Mammary epithelial cell (primary cell): ENCODE data around the gene TPBGL.

Source experiments
- EZH2 ChIP-seq: IDR thresholded peaks from 2 replicates; pipeline ENCODE4 v1.6.1; 2012; ENCODE audit warnings: low read length, inconsistent platforms, borderline replicate concordance
- TF ChIP-seq, protein P1 (sequence below), 2 donors: IDR thresholded peaks in 1 of 2; conservative IDR thresholded peaks in 1 of 2; 2 replicates each; pipeline ENCODE4 v1.5.1; 2011 to 2012; ENCODE audit warnings: inconsistent platforms in 2 of 2, low read length in 2 of 2, mild to moderate bottlenecking in 2 of 2, control low read depth in 1 of 2, low read depth in 1 of 2; ENCODE audit not compliant: insufficient read depth in 1 of 2; ENCODE audit errors: extremely low read depth in 1 of 2

DNA sequence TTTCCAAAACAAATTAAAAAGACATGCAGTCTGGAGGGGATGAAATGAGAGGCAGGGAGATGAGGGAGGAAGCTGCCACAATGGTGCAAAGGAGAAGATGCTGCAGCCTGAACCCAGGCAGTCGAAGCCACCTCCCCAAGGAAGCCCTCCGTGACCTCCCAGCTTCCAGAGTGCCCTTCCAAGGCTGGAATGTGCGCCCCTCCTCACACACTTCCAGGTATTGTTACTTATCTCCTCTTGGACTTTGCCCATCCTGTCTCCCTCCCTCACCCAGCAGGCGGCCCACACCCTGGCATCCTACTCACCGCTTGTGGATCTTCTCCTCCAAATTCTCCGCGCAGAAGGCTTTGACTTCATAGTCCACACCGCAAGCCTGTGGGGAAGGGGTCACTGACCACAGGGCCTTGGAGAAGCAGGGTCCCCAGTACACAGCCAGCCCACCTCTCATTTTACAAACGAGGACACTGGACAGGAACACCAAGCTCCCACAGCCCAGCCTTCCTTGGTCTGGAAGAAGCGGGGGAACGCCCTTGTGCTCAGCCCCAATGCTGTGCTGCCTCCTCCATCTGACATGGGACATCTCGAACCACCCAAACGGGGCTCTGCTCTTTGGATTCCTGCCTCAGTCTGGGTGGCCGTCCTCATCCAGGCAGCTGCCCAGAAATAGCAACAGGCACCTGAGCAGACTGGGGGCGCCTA, 40.3 kb downstream of the TPBGL start:
- TF ChIP-seq, protein P1, sequence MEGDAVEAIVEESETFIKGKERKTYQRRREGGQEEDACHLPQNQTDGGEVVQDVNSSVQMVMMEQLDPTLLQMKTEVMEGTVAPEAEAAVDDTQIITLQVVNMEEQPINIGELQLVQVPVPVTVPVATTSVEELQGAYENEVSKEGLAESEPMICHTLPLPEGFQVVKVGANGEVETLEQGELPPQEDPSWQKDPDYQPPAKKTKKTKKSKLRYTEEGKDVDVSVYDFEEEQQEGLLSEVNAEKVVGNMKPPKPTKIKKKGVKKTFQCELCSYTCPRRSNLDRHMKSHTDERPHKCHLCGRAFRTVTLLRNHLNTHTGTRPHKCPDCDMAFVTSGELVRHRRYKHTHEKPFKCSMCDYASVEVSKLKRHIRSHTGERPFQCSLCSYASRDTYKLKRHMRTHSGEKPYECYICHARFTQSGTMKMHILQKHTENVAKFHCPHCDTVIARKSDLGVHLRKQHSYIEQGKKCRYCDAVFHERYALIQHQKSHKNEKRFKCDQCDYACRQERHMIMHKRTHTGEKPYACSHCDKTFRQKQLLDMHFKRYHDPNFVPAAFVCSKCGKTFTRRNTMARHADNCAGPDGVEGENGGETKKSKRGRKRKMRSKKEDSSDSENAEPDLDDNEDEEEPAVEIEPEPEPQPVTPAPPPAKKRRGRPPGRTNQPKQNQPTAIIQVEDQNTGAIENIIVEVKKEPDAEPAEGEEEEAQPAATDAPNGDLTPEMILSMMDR (conservative IDR thresholded peaks at IDR 0.05 in 1 of 2, IDR thresholded peaks at IDR 0.05 in 1 of 2; ENCODE audit: extremely low read depth in 1 of 2, insufficient read depth in 1 of 2, low read depth in 1 of 2, low read length in 2 of 2) = no peak
- TF ChIP-seq EZH2 = no peak
